Endothelial cell of umbilical vein (primary cell): Measurements from ENCODE around the gene LAMB1. TPM values are rescaled to one million over a fixed set of nuclear protein-coding genes. Genes with fewer than 3 reads are reported as not detected.
A peak's percentile ranks its signal among the peaks of the same experiment; 100 is the strongest.

Source experiments
- BruUV-seq: library from RNA; stranded (reverse); fragments of 400-500 nt; replicated peaks from 2 replicates; lab custom pipeline; 2021; lab: Mats Ljungman, UMichigan
- CTCF ChIA-PET: fragments of 300-600, 350-600 bp; sonication (Branson Sonifier 250); formaldehyde crosslinking; loops from one replicate; lab custom pipeline; 2021; ENCODE audit warnings: antibody characterized with exemption, inconsistent platforms; lab: Charles Lee
- POLR2A ChIA-PET: fragments of 300-600, 350-600 bp; sonication (Branson Sonifier 250); formaldehyde crosslinking; loops from one replicate; lab custom pipeline; 2021; ENCODE audit warnings: antibody characterized with exemption, inconsistent platforms; lab: Charles Lee
- DNase-seq: peaks from one replicate; pipeline ENCODE4 v3.0.0-alpha.2; 2011; ENCODE audit warnings: low read depth, low spot score
- FAIRE-seq: peaks from 2 replicates; lab custom pipeline; 2011; peaks lifted over from hg19 to GRCh38; lab: Jason Lieb, UNC
- H2AFZ ChIP-seq: 2 replicates; pipeline ENCODE4 v1.6.0; 2012; ENCODE audit warnings: low read depth, low read length, control low read depth, inconsistent platforms
- H3K27ac ChIP-seq: 2 replicates; pipeline ENCODE4 v1.5.1; 2011; ENCODE audit warnings: low read depth, mild to moderate bottlenecking, control low read depth, low read length, moderate library complexity; ENCODE audit not compliant: insufficient read depth
- H3K27me3 ChIP-seq, 2 experiments: 2 replicates each; pipeline versions ENCODE4 v1.6.0 to v1.6.1; 2011; ENCODE audit warnings: low read length in 2 of 2, mixed read lengths in 1 of 2; ENCODE audit not compliant: control insufficient read depth in 2 of 2, insufficient read depth in 2 of 2
- H3K36me3 ChIP-seq, 2 experiments: 2 replicates in 1 of 2; 3 replicates in 1 of 2; pipeline ENCODE4 v1.5.1; 2011; ENCODE audit warnings: low read length in 2 of 2, mild to moderate bottlenecking in 1 of 2, moderate library complexity in 1 of 2; ENCODE audit not compliant: control insufficient read depth in 2 of 2, insufficient read depth in 2 of 2; ENCODE audit errors: extremely low read depth in 1 of 2
- H3K4me1 ChIP-seq: 3 replicates; pipeline ENCODE4 v1.5.1; 2011; ENCODE audit warnings: mild to moderate bottlenecking, low read length; ENCODE audit not compliant: control insufficient read depth, insufficient read depth; ENCODE audit errors: extremely low read depth
- H3K4me2 ChIP-seq: 2 replicates; pipeline ENCODE4 v1.6.1; 2011; ENCODE audit warnings: low read length, control low read depth, mixed read lengths; ENCODE audit not compliant: insufficient read depth
- H3K4me3 ChIP-seq, 3 experiments: fragments of 200-600 bp in 1 of 3; sonication (generic), shearing (Covaris generic) in 1 of 3; replicated peaks in 1 of 3; 2 replicates each; pipeline ENCODE4 v1.5.1; 2011 to 2016; ENCODE audit warnings: control low read depth in 3 of 3, low read length in 3 of 3, mild to moderate bottlenecking in 2 of 3, inconsistent platforms in 1 of 3, low read depth in 1 of 3, moderate library complexity in 1 of 3; ENCODE audit not compliant: insufficient read depth in 1 of 3
- H3K79me2 ChIP-seq: 2 replicates; pipeline ENCODE4 v1.6.0; 2012; ENCODE audit warnings: low read length, inconsistent platforms; ENCODE audit not compliant: control insufficient read depth, insufficient read depth
- H3K9ac ChIP-seq: replicated peaks from 2 replicates; pipeline ENCODE3; 2011; ENCODE audit warnings: low read length, control low read depth; ENCODE audit not compliant: insufficient read depth; ENCODE audit errors: extremely low read depth
- H3K9me1 ChIP-seq: replicated peaks from 3 replicates; pipeline ENCODE4 v1.6.0; 2011; ENCODE audit warnings: mild to moderate bottlenecking, low read length; ENCODE audit not compliant: control insufficient read depth, insufficient read depth; ENCODE audit errors: extremely low read depth
- H3K9me3 ChIP-seq: replicated peaks from 2 replicates; pipeline ENCODE4 v1.5.1; 2012; ENCODE audit warnings: low read length, inconsistent platforms; ENCODE audit not compliant: control insufficient read depth, insufficient read depth
- H4K20me1 ChIP-seq: replicated peaks from 2 replicates; pipeline ENCODE3; 2011; ENCODE audit warnings: mild to moderate bottlenecking, low read length; ENCODE audit not compliant: control insufficient read depth, insufficient read depth; ENCODE audit errors: extremely low read depth
- CTCF ChIP-seq, 2 donors: IDR thresholded peaks; 1 replicate in 1 of 2; 2 replicates in 1 of 2; pipeline ENCODE4 v1.5.1; 2011; ENCODE audit warnings: low read length in 2 of 2, mild to moderate bottlenecking in 2 of 2, moderate library complexity in 2 of 2, control low read depth in 1 of 2, inconsistent platforms in 1 of 2, low read depth in 1 of 2; ENCODE audit not compliant: insufficient read depth in 1 of 2; ENCODE audit errors: extremely low read depth in 1 of 2
- EZH2 ChIP-seq: IDR thresholded peaks from 2 replicates; pipeline ENCODE4 v1.6.1; 2012; ENCODE audit warnings: borderline replicate concordance, low read depth, mild to moderate bottlenecking, moderate library complexity, low read length, inconsistent platforms; ENCODE audit not compliant: severe bottlenecking
- FOS ChIP-seq: IDR thresholded peaks from 2 replicates; pipeline ENCODE4 v1.6.1; 2011; ENCODE audit warnings: mild to moderate bottlenecking, low read length, moderate library complexity, borderline replicate concordance; ENCODE audit not compliant: insufficient read depth
- GATA2 ChIP-seq: IDR thresholded peaks from 2 replicates; pipeline ENCODE4 v1.7.0; 2011; ENCODE audit warnings: low read depth, mild to moderate bottlenecking, moderate library complexity, mixed read lengths, low read length; ENCODE audit not compliant: insufficient read length, insufficient read depth
- JUN ChIP-seq: IDR thresholded peaks from 2 replicates; pipeline ENCODE4 v1.6.1; 2011; ENCODE audit warnings: borderline replicate concordance, low read depth; ENCODE audit not compliant: insufficient read length, insufficient read depth
- MAX ChIP-seq: IDR thresholded peaks from 2 replicates; pipeline ENCODE4 v1.6.1; 2011; ENCODE audit not compliant: insufficient read depth, insufficient read length
- MYC ChIP-seq: IDR thresholded peaks from one replicate; pipeline ENCODE4 v1.6.1; 2011; ENCODE audit warnings: mild to moderate bottlenecking, low read depth, low read length
- POLR2A ChIP-seq: IDR thresholded peaks from 2 replicates; pipeline ENCODE4 v1.6.1; 2012; ENCODE audit warnings: low read depth, mild to moderate bottlenecking, control low read depth, low read length
- POLR2AphosphoS5 ChIP-seq: IDR thresholded peaks from 2 replicates; pipeline ENCODE4 v1.6.1; 2012; ENCODE audit warnings: low read depth, mild to moderate bottlenecking, control low read depth, low read length, moderate library complexity; ENCODE audit not compliant: insufficient read depth
- dilution Hi-C: fragments of 300-500 bp; cut with MboI; formaldehyde crosslinking; loops from one replicate; pipeline ENCODE4 v1.15.0; 2019; ENCODE audit warnings: low sequenced_read_pairs; ENCODE audit not compliant: extremely low pct_ligation_motif_present
- intact Hi-C: fragments of 100-400 bp; cut with micrococcal nuclease; formaldehyde crosslinking; loops from one replicate; pipeline ENCODE4 v1.10.0; 2022
- polyA plus RNA-seq, 4 experiments: library from polyadenylated mRNA; depleted of rRNA in 3 of 4; stranded (reverse) in 3 of 4; unstranded in 1 of 4; fragments of >200 nt; gene quantifications; 2 replicates each; pipeline versions ENCODE4 v1.2.1 to v1.2.3, GENCODE V29; 2011 to 2012; ENCODE audit warnings: missing spikeins in 1 of 4
- total RNA-seq: library from RNA; stranded (reverse); gene quantifications from 2 replicates; pipeline ENCODE4 v1.2.3, GENCODE V29; 2021

LAMB1 gene
- total and polyA plus RNA-seq, 2 donors (not counting 3 experiments of a cell fraction or from before 2014, with no cell fraction given): 588 to 703 TPM

GRCh38 chr7:107944411-107945169 is 58.4 kb downstream of the LAMB1 start:
- H3K27me3 ChIP-seq: no peaks in the 10 kb centered on the region
- intact Hi-C loops: no loop called here
- H3K4me2 ChIP-seq: no peak overlapping the region
- dilution Hi-C loops: no loop called here
- no peaks in the 10 kb centered on the region for H3K9me1 ChIP-seq
- H3K4me1 ChIP-seq: peaks cover 92% of the 10 kb centered on the region
- H2AFZ ChIP-seq: no peak overlapping the region
- CTCF ChIA-PET: no interaction called here
- FAIRE-seq: no peak
- DNase-seq: no peak
- H4K20me1 ChIP-seq: no peaks in the 10 kb centered on the region
- no peak overlapping the region for H3K9ac ChIP-seq
- POLR2A ChIA-PET: no interaction called here
- no peaks in the 10 kb centered on the region for H3K9me3 ChIP-seq
- H3K4me3 ChIP-seq: no peak overlapping the region
- H3K27ac ChIP-seq: peak overlapping the region; percentile 33
- BruUV-seq: no TSS peak
- peaks cover 34 to 54% of the 10 kb centered on the region in 2 experiments for H3K36me3 ChIP-seq
- no peak for TF ChIP-seq MYC
- no peak for TF ChIP-seq CTCF (IDR thresholded peaks at IDR 0.05; ENCODE audit: extremely low read depth in 1 of 2, insufficient read depth in 1 of 2, low read depth in 1 of 2, low read length in 2 of 2)
- no peak for TF ChIP-seq POLR2AphosphoS5
- TF ChIP-seq GATA2: no peak
- no peak for TF ChIP-seq POLR2A
- TF ChIP-seq EZH2: no peak
- TF ChIP-seq MAX: no peak
- TF ChIP-seq FOS: no peak
- no peak for TF ChIP-seq JUN
- H3K79me2 ChIP-seq: peaks cover 29% of the 10 kb centered on the region
